Measurements from ENCODE around the gene IL4.
A peak's percentile ranks its signal among the peaks of the same experiment; 100 is the strongest.

Gene IL4

GRCh38 chr5:132695956-132696355, 22.2 kb downstream of the IL4 start:
- DNase-seq, result no peak

- peak; percentile 49 for DNase-seq
Measured at GRCh38 chr5:132704875-132705274, 31.1 kb downstream of the IL4 start.

- DNase-seq, result no peak
Measured at GRCh38 chr5:132708645-132709044, 34.9 kb downstream of the IL4 start.

GRCh38 chr5:132714456-132715307, 40.9 kb downstream of the IL4 start:
- DNase-seq, result peak; percentile 9

GRCh38 chr5:132718544-132719312, 44.9 kb downstream of the IL4 start:
- no peak for DNase-seq

DNA sequence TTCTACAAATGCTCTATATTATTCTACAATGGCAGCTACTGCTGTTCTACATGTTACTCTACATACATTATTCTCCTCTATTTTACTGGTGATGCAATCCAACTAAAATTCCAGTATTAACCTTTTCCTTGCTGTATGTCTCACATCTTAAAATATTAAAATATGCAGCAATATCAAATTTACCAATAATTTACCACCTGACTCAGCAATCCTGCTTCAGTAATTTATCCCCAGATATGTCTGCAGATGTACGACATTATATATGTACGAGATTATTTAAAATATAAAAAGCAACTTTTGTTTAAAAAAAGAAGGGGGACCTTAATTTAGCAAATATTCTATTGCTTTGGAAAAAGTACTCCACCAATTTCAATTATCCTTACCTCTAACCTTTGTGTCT, 52.0 kb downstream of the IL4 start:
- DNase-seq, result no peak

GRCh38 chr5:132729896-132730295, 56.1 kb downstream of the IL4 start:
- DNase-seq, result no peak

Measured in fibroblast of skin of back (primary cell).